GM20000 (cell line): ENCODE results near the gene GPR152.

Experiments used
- DNase-seq: peaks from one replicate; pipeline ENCODE4 v3.0.0; 2012; ENCODE audit warnings: low spot score
- CTCF ChIP-seq: IDR thresholded peaks from 2 replicates; pipeline ENCODE4 v1.5.1; 2012; ENCODE audit warnings: mild to moderate bottlenecking, control low read depth; ENCODE audit errors: extremely low read depth, missing control alignments

The GPR152 gene

GRCh38 chr11:67442504-67443404, 9.8 kb downstream of the GPR152 start:
- no peak for DNase-seq
- no peak for TF ChIP-seq CTCF

GRCh38 chr11:67441731-67442351, 10.7 kb downstream of the GPR152 start:
- TF ChIP-seq CTCF: no peak
- no peak for DNase-seq

- no peak for TF ChIP-seq CTCF
- no peak for DNase-seq
These were observed 11.4 kb downstream of the GPR152 start for GRCh38 chr11:67441098-67441563.

GRCh38 chr11:67440229-67441097, 12.1 kb downstream of the GPR152 start:
- no peak for TF ChIP-seq CTCF
- no peak for DNase-seq

GRCh38 chr11:67439321-67440228, 13.0 kb downstream of the GPR152 start:
- TF ChIP-seq CTCF: peak; percentile 4
- DNase-seq: no peak

GRCh38 chr11:67438158-67438902, 14.2 kb downstream of the GPR152 start:
- peak; percentile 63 for DNase-seq
- TF ChIP-seq CTCF: no peak
